ENCODE results near the gene MEIOSIN. TPM values are rescaled to one million over a fixed set of nuclear protein-coding genes. Genes with fewer than 3 reads are reported as not detected.

MEIOSIN gene
- total RNA-seq, 1 experiment from 2014 or later, result not detected

DNA sequence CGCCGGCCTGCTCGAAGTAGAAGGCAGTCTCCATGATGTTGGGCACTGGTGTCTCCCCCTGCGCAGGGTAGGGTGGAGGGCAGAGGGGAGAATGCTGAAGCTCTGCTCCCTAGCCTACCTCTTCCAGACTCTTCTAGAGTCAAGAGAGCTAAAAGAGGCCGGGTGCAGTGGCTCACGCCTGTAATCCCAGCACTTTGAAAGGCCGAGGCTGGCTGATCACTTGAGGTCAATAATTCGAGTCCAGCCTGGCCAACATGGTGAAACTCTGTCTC lies 71.7 kb downstream of the MEIOSIN start:
- no peaks in the 10 kb centered on the region for H3K36me3 ChIP-seq (ENCODE audit: insufficient read depth, low read length, poor library complexity, severe bottlenecking)
- ChIA-PET POLR2A (ENCODE audit: low non-redundant PET) (interaction anchor here (0.7 kb wide), 1 partner anchor 17 kb away, joined by 3 read pairs; no protein-coding TSS in a partner anchor), CTCF (interaction anchor here (1.5 kb wide), 1 partner anchor 12 kb away, joined by 8 read pairs; no protein-coding TSS in a partner anchor)
- intact Hi-C loops (cut with micrococcal nuclease; ENCODE audit: unreplicated experiment), result no loop called here
- peaks cover 9% of the 10 kb centered on the region for H3K4me1 ChIP-seq (ENCODE audit: insufficient read depth, low read length, poor library complexity, severe bottlenecking)
- H3K27me3 ChIP-seq (replicated peaks; ENCODE audit: insufficient read depth, low read depth, low read length, poor library complexity), result no peaks in the 10 kb centered on the region
- TF ChIP-seq, protein P1, sequence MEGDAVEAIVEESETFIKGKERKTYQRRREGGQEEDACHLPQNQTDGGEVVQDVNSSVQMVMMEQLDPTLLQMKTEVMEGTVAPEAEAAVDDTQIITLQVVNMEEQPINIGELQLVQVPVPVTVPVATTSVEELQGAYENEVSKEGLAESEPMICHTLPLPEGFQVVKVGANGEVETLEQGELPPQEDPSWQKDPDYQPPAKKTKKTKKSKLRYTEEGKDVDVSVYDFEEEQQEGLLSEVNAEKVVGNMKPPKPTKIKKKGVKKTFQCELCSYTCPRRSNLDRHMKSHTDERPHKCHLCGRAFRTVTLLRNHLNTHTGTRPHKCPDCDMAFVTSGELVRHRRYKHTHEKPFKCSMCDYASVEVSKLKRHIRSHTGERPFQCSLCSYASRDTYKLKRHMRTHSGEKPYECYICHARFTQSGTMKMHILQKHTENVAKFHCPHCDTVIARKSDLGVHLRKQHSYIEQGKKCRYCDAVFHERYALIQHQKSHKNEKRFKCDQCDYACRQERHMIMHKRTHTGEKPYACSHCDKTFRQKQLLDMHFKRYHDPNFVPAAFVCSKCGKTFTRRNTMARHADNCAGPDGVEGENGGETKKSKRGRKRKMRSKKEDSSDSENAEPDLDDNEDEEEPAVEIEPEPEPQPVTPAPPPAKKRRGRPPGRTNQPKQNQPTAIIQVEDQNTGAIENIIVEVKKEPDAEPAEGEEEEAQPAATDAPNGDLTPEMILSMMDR (conservative IDR thresholded peaks at IDR 0.05; ENCODE audit: low read depth, low read length), result no peak
- no peak for TF ChIP-seq EZH2 (IDR thresholded peaks at IDR 0.05; ENCODE audit: borderline replicate concordance, low read depth, low read length, poor library complexity, severe bottlenecking)
- DNase-seq (ENCODE audit: low spot score), result no peak
- BruUV-seq (replicated peaks), result no TSS peak
- H3K27ac ChIP-seq (ENCODE audit: low read depth, low read length, poor library complexity, severe bottlenecking), result no peak overlapping the region
- no peak overlapping the region for H3K4me3 ChIP-seq (ENCODE audit: low read depth, low read length, poor library complexity, severe bottlenecking)
- no peaks in the 10 kb centered on the region for H3K9me3 ChIP-seq (ENCODE audit: low read depth, low read length, poor library complexity, severe bottlenecking)

DNA sequence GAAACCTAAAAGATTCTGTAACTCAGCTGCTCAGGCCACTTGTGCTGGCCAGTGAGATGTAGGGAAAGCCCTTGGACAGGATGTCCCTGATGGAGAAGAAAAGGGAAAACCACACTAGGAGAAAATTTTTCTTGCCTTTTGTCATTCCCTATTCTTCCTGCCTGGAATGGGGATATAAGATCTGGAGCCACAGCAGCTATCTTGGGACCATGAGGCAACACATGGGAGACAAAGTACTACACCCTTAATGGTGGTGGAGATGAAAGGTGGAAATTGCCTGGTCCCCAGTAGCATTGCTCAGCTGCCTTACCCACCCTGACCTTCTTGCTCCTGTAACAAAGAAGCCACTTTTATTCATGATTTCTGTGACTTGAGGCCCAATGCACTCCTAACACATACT lies 72.5 kb downstream of the MEIOSIN start:
- no TSS peak for BruUV-seq (replicated peaks)
- ChIA-PET CTCF (no interaction called here), POLR2A (ENCODE audit: low non-redundant PET) (no interaction called here)
- Histone ChIP-seq H3K27ac (ENCODE audit: low read depth, low read length, poor library complexity, severe bottlenecking) (no peak overlapping the region), H3K4me3 (ENCODE audit: low read depth, low read length, poor library complexity, severe bottlenecking) (no peak overlapping the region), H3K9me3 (ENCODE audit: low read depth, low read length, poor library complexity, severe bottlenecking) (no peaks in the 10 kb centered on the region), H3K4me1 (ENCODE audit: insufficient read depth, low read length, poor library complexity, severe bottlenecking) (peaks cover 9% of the 10 kb centered on the region), H3K36me3 (ENCODE audit: insufficient read depth, low read length, poor library complexity, severe bottlenecking) (no peaks in the 10 kb centered on the region), H3K27me3 (replicated peaks; ENCODE audit: insufficient read depth, low read depth, low read length, poor library complexity) (no peaks in the 10 kb centered on the region)
- DNase-seq (ENCODE audit: low spot score), result no peak
- intact Hi-C loops (cut with micrococcal nuclease; ENCODE audit: unreplicated experiment), result no loop called here
- TF ChIP-seq EZH2 (IDR thresholded peaks at IDR 0.05; ENCODE audit: borderline replicate concordance, low read depth, low read length, poor library complexity, severe bottlenecking), result no peak
- TF ChIP-seq, protein P1 (conservative IDR thresholded peaks at IDR 0.05; ENCODE audit: low read depth, low read length), result no peak

DNA sequence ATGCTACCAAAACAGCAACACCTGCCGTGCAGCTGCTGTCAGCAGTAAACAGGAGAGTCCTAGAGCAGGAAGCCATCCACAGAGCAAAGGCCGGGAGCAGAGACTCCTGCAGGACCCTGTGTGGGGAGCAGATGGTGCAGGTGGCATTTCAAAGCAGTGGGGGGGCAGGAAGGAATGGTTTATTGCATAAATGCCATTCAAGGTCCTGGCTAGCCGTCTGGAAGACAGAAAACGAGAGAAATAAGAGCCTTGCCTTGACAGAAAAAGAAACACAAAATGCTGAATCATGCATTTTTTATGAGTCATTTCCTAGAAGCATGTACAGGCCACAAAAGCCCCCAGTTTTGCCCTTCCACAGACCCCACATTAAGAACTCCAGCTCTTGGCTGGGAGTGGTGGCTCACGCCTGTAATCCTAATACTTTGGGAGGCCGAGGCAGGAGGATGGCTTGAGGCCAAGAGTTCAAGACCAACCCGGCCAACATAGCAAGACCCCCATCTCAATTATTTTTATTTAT lies 76.5 kb downstream of the MEIOSIN start:
- intact Hi-C loops (cut with micrococcal nuclease; ENCODE audit: unreplicated experiment), result no loop called here

More for the DNA sequence above, 76.5 kb downstream of the MEIOSIN start:
- H3K36me3 ChIP-seq (ENCODE audit: insufficient read depth, low read length, poor library complexity, severe bottlenecking), result no peaks in the 10 kb centered on the region
- TF ChIP-seq EZH2 (IDR thresholded peaks at IDR 0.05; ENCODE audit: borderline replicate concordance, low read depth, low read length, poor library complexity, severe bottlenecking), result no peak
- TF ChIP-seq, protein P1 (conservative IDR thresholded peaks at IDR 0.05; ENCODE audit: low read depth, low read length), result no peak
- no peak overlapping the region for H3K4me3 ChIP-seq (ENCODE audit: low read depth, low read length, poor library complexity, severe bottlenecking)
- peaks cover 9% of the 10 kb centered on the region for H3K4me1 ChIP-seq (ENCODE audit: insufficient read depth, low read length, poor library complexity, severe bottlenecking)
- BruUV-seq (replicated peaks), result no TSS peak
- DNase-seq (ENCODE audit: low spot score), result peak; percentile 61
- ChIA-PET CTCF (interaction anchor here (1.1 kb wide), 1 partner anchor 10 kb away, joined by 4 read pairs; no protein-coding TSS in a partner anchor), POLR2A (ENCODE audit: low non-redundant PET) (no interaction called here)
- H3K27me3 ChIP-seq (replicated peaks; ENCODE audit: insufficient read depth, low read depth, low read length, poor library complexity), result no peaks in the 10 kb centered on the region
- H3K9me3 ChIP-seq (ENCODE audit: low read depth, low read length, poor library complexity, severe bottlenecking), result no peaks in the 10 kb centered on the region
- H3K27ac ChIP-seq (ENCODE audit: low read depth, low read length, poor library complexity, severe bottlenecking), result peak overlapping the region; percentile 58

All from A673 (cell line).